Brain microvascular endothelial cell (primary cell): ENCODE results near the gene JAM3.
A peak's percentile ranks its signal among the peaks of the same experiment; 100 is the strongest.

Source experiments
- DNase-seq: peaks from one replicate; pipeline ENCODE4 v3.0.0-alpha.2; 2020
- H3K27ac ChIP-seq: fragments of 250-450 bp; sonication (Bioruptor Pico); 2 replicates; pipeline ENCODE4 v1.5.1; 2020; ENCODE audit warnings: mild to moderate bottlenecking, moderate library complexity
- H3K27me3 ChIP-seq: fragments of 250-450 bp; sonication (Bioruptor Pico); replicated peaks from 2 replicates; pipeline ENCODE4 v1.5.1; 2020; ENCODE audit warnings: mild to moderate bottlenecking
- H3K36me3 ChIP-seq: fragments of 250-450 bp; sonication (Bioruptor Pico); replicated peaks from 2 replicates; pipeline ENCODE4 v1.5.1; 2020; ENCODE audit warnings: mild to moderate bottlenecking
- H3K4me3 ChIP-seq: 2 replicates; pipeline ENCODE4 v1.5.1; 2011; ENCODE audit warnings: low read depth, mild to moderate bottlenecking, control low read depth, low read length, moderate library complexity
- in situ Hi-C: cut with HindIII; loops from 2 replicates; pipeline ENCODE4 v1.10.0; 2017; ENCODE audit warnings: low sequenced_read_pairs, low pct_ligation_motif_present
- TF ChIP-seq, protein P1 (sequence below): IDR thresholded peaks from 2 replicates; pipeline ENCODE4 v1.5.1; 2011; ENCODE audit warnings: low read depth, mild to moderate bottlenecking, moderate library complexity, low read length, control low read depth, inconsistent platforms; ENCODE audit errors: missing control alignments

The JAM3 gene

DNA sequence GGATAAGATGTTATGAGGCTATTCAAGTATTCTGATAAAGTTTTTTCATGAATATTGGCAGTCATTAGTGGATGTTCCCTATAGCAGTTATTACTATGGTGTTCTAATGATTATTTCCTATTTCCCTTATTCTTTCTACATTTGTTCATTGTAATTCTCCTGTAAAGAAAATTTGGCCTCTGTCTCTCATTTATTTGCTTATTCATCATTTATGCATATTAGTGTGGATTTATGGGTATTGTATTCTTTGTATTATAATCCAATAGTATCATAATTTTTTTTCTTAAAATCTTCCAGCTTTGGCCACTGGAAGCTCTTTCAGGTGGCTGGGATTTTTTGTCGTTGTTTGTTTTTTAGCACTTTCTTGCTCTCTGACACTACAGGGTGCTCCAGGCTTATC lies 47.3 kb downstream of the JAM3 start:
- H3K27me3 ChIP-seq: no peaks in the 10 kb centered on the region
- no peak overlapping the region for H3K27ac ChIP-seq
- TF ChIP-seq, protein P1, sequence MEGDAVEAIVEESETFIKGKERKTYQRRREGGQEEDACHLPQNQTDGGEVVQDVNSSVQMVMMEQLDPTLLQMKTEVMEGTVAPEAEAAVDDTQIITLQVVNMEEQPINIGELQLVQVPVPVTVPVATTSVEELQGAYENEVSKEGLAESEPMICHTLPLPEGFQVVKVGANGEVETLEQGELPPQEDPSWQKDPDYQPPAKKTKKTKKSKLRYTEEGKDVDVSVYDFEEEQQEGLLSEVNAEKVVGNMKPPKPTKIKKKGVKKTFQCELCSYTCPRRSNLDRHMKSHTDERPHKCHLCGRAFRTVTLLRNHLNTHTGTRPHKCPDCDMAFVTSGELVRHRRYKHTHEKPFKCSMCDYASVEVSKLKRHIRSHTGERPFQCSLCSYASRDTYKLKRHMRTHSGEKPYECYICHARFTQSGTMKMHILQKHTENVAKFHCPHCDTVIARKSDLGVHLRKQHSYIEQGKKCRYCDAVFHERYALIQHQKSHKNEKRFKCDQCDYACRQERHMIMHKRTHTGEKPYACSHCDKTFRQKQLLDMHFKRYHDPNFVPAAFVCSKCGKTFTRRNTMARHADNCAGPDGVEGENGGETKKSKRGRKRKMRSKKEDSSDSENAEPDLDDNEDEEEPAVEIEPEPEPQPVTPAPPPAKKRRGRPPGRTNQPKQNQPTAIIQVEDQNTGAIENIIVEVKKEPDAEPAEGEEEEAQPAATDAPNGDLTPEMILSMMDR: no peak
- DNase-seq: no peak
- no peak overlapping the region for H3K4me3 ChIP-seq
- in situ Hi-C loops: no loop called here
- no peaks in the 10 kb centered on the region for H3K36me3 ChIP-seq

DNA sequence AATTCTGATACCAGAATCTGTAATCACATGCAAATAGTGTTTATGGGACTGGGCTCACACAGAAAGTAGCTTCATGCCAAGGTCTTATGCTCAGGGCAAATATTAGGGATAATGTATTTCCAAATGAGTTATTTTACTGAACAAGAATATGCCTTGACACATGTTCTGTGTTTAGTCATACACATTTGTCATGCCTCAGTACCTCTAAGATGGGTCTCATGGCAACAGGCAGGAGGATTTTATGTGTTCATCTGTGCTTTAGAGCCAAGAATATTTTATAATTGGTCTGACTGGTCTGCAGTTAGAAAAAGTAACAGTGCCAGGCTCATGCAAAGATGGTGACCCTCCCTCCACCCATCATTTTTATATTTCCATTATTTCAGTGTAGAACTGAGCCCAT lies 49.1 kb downstream of the JAM3 start:
- Histone ChIP-seq H3K4me3 (no peak overlapping the region), H3K27me3 (no peaks in the 10 kb centered on the region), H3K36me3 (no peaks in the 10 kb centered on the region), H3K27ac (no peak overlapping the region)
- in situ Hi-C loops: no loop called here
- TF ChIP-seq, protein P1: no peak
- DNase-seq: no peak

DNA sequence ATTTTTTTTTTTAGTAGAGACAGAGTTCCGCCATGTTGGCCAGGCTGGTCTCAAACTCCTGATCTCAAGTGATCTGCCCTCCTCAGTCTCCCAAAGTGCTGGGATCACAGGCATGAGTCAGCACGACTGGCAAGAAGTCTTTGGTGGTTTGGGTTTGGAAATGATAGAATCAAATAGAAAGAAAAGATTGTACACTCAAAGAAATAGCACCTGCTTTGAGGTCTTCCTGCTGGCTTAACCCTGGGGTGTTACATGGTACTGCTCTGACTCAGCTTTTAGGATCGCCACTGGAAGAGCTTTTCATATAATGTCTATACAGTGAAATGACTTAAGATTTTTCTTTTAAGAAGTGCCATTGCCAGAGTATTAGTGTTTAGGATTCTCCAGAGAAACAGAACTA lies 50.2 kb downstream of the JAM3 start:
- Histone ChIP-seq H3K27ac (peak overlapping the region; percentile 84), H3K27me3 (no peaks in the 10 kb centered on the region), H3K4me3 (no peak overlapping the region), H3K36me3 (no peaks in the 10 kb centered on the region)
- in situ Hi-C loops: no loop called here
- TF ChIP-seq, protein P1: no peak
- DNase-seq: peak; percentile 83

DNA sequence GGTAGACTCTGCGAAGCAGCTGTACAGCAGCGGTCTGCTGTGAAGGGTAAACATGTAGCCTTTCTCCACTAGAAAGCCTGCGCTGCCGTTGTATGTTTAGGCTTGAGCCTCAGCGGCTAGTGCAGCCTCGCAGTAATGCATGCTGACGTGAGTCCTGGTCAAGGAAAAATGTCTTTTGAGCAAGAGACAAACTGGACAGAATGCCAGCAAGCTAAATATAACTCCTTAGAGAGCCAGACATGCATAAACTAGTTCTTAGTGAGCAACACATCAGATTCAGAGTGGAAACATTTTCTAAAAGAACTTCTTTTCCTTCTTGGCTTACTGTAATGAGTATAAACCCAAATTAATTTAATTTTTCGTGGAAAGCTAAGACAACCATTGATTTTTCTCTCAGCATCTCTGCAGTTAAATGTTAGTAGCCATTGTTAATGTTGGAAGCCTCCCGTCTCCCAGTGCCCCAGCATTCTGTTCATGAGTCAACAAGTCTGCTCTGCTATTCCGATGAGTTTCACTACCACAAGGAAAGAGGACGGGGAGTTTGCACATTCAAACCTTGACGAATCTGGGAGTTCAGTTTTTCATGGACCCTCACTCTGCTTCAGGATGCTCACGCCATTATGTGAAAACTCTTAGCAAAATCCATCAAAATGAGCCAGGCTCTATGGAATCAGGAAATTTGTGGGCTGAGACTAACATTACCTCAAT lies 51.4 kb downstream of the JAM3 start:
- peak; percentile 93 for DNase-seq
- TF ChIP-seq, protein P1: no peak
- H3K36me3 ChIP-seq: no peaks in the 10 kb centered on the region
- peak overlapping the region; percentile 84 for H3K27ac ChIP-seq
- H3K27me3 ChIP-seq: no peaks in the 10 kb centered on the region
- peak overlapping the region; percentile 13 for H3K4me3 ChIP-seq
- in situ Hi-C loops: no loop called here

DNA sequence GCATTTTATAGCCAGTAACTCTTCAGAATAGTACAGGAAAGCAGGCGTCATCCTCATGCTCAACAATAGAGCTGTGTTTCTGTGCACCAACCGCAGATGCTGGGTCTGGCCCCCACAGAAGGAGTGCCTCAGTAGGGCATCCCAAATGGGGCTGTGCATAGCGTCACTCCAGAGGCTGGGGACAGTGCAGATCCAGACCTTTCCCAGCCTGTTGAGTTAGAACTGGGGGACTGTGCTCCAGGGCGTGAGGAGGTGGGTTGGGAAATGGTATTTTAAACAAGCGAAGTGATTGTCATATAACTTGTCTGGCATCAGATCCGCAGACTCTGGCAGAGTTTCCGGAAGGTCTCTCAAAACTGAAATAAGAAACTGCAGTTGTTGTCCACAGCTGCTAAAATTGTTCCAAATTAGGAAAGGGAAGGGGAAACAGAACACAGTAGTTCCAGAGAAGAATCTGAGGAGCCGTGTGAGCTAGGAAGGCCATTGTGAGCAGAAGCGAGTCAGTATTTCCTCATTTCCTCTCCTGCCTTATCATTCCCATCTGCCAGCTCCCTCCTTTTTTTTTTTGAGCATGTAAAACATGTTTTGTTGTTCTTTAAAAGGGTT lies 52.2 kb downstream of the JAM3 start:
- H3K4me3 ChIP-seq: peak overlapping the region; percentile 16
- TF ChIP-seq, protein P1: no peak
- H3K27me3 ChIP-seq: no peaks in the 10 kb centered on the region
- peak; percentile 27 for DNase-seq
- H3K36me3 ChIP-seq: no peaks in the 10 kb centered on the region
- in situ Hi-C loops: no loop called here
- peak overlapping the region; percentile 84 for H3K27ac ChIP-seq
